Loucy (cell line): ENCODE data around the gene EEFSEC.

ENCODE experiments used
- EZH2phosphoT487 ChIP-seq: fragments of 200-600 bp; IDR thresholded peaks from 2 replicates; pipeline ENCODE4 v1.6.1; 2018; ENCODE audit warnings: antibody characterized with exemption, mild to moderate bottlenecking, moderate library complexity, borderline replicate concordance
- TF ChIP-seq, protein P1 (sequence below): fragments of 200-600 bp; sonication (generic); conservative IDR thresholded peaks from 2 replicates; pipeline ENCODE4 v1.5.1; 2014; ENCODE audit warnings: mild to moderate bottlenecking, antibody characterized with exemption, low read length

DNA sequence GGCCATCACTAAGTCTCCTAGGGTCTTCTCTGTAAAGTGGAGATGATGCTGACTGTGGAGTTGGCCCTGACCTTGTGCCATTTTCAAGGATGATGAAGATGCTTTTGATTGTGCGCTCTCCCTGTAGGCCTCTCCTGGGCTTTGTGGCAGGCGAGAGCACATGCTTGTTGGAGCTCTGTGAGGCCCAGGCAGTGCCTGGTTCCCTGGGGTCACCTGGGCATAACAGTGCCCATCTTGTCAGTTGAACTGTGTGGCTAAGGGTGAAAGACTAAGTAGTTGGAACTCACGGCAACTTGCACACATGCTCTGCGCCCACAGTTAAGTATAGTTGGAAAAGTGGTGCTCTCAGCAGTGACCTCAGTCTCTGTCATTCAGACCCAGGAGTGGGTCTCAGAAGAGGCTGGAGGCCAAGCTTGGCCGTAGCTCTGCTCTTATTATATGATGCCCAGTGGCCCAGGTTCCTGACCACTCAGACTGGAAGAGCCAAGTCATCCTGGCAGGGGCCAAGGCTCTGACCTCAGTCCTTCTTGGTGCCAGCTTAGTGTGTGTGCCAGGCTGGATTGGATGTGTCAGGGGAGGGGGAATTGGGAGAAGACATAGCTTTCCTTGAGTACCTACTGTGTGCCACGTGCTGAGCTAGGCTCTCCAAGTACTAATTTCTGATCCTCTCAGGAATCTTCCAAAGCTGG is 154.6 kb downstream of the EEFSEC start:
- TF ChIP-seq, protein P1, sequence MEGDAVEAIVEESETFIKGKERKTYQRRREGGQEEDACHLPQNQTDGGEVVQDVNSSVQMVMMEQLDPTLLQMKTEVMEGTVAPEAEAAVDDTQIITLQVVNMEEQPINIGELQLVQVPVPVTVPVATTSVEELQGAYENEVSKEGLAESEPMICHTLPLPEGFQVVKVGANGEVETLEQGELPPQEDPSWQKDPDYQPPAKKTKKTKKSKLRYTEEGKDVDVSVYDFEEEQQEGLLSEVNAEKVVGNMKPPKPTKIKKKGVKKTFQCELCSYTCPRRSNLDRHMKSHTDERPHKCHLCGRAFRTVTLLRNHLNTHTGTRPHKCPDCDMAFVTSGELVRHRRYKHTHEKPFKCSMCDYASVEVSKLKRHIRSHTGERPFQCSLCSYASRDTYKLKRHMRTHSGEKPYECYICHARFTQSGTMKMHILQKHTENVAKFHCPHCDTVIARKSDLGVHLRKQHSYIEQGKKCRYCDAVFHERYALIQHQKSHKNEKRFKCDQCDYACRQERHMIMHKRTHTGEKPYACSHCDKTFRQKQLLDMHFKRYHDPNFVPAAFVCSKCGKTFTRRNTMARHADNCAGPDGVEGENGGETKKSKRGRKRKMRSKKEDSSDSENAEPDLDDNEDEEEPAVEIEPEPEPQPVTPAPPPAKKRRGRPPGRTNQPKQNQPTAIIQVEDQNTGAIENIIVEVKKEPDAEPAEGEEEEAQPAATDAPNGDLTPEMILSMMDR: no peak
- TF ChIP-seq EZH2phosphoT487: no peak
